ENCODE results near the gene ZC3H13.

GRCh38 chr13:46062185-46062584, 9.6 kb upstream of the ZC3H13 start:
- no peak for TF ChIP-seq CTCF (IDR thresholded peaks at IDR 0.05)
- no peak for TF ChIP-seq EZH2 (IDR thresholded peaks at IDR 0.05; ENCODE audit: borderline replicate concordance, insufficient read depth, low read depth, low read length, poor library complexity, severe bottlenecking)

Measured in B cell (primary cell).